ENCODE measurements around the gene ZBTB7B.

The ZBTB7B gene

DNA sequence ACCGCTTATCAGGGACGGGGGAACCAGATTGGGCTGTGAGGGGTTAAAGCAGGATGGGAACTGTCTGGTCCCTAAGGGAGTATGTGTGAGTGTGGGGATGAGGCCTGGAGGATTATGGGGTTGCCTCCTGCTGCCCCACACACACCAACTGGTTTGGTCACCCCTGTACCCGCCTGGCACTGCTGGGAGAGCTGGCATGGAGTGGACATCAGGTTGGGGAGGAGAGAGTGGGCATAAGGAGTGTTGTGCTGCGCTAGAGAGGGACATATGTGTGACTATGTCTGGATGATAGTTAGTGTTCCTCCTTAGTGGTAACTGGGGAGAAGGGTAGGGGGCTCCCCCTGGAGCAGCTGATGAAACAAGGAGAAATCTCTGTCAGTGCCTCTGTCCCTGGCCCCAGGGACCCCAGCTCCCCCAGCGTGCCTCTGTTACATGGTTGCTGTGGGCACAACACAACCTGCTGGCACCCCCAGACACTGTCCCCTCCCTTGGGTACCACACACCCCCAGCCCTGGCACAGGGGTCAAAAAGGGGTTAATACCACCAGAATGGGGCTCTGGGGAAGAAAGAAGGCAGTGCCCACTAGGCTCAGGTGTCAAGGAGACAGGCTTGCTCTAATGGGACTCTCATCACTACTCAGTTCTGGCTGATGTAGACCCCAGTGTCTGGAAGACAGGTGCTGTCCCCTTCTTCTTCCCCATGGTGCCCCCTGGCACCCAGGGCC is 1.9 kb downstream of the ZBTB7B start:
- no peaks in the 10 kb centered on the region for H3K9me3 Mint-ChIP-seq
- H3K27ac Mint-ChIP-seq (ENCODE audit: low read depth), result peak overlapping the region; percentile 92
- peaks cover 8% of the 10 kb centered on the region for H3K36me3 Mint-ChIP-seq (ENCODE audit: insufficient read depth)
- ATAC-seq (replicated peaks; ENCODE audit: extremely low read depth, poor library complexity, severe bottlenecking) (no peak), DNase-seq (ENCODE audit: low spot score in 2 of 2) (no peak)
- peaks cover 62% of the 10 kb centered on the region for H3K4me1 Mint-ChIP-seq
- peak overlapping the region; percentile 94 for H3K4me3 Mint-ChIP-seq
- no peaks in the 10 kb centered on the region for H3K27me3 Mint-ChIP-seq

DNA sequence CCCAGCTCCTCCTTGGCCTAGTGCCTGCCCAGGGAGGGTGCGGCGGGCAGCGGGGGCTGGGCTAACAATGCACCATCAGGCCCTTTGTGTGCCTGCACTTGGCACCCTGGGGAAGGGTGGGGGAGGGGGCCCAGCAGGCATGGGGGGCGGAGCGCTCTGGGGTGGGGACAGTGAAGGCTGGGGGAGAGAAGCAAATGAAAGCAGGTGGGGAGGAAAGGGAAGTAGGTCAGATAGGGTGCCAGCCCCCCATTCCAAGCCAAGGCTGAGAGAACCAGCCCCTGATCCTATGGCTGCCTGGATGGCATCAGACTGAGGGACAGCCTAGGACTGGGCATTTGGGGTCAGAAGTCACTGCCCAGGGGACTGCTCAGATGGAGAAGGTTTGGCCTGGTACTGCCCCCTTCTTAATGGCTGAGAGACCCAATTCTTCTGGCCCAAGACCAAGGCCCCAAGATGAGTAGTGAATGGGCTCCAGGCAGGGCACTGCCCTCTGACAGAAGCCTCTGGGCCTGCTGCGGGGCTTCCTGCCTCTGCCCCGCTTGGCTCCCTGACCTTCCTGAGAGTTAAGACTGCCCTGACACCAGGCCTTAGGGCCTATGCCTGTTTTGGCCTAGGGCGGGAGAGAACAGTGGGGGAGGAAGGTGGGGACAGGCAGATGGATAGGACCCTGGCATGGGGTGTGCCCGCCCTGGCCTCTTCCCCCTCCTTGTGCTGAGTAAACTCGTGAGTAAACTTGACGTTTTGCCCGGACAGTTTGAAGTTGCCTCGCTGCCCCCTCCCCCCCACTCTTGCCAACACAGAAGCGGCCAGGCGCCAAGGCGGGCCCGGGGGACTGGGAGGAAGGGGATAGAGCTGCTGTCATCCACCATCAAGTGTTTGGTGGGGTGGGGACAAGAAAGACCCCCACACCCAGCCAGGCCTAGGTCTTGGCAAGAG is 2.7 kb downstream of the ZBTB7B start:
- H3K9me3 Mint-ChIP-seq, result no peaks in the 10 kb centered on the region
- no peak for ATAC-seq (replicated peaks; ENCODE audit: extremely low read depth, poor library complexity, severe bottlenecking)
- H3K27me3 Mint-ChIP-seq, result no peaks in the 10 kb centered on the region
- H3K27ac Mint-ChIP-seq (ENCODE audit: low read depth), result peak overlapping the region; percentile 92
- H3K4me1 Mint-ChIP-seq, result peaks cover 62% of the 10 kb centered on the region
- H3K4me3 Mint-ChIP-seq, result peak overlapping the region; percentile 94
- H3K36me3 Mint-ChIP-seq (ENCODE audit: insufficient read depth), result peaks cover 8% of the 10 kb centered on the region
- no peak for DNase-seq (ENCODE audit: low spot score in 2 of 2)

DNA sequence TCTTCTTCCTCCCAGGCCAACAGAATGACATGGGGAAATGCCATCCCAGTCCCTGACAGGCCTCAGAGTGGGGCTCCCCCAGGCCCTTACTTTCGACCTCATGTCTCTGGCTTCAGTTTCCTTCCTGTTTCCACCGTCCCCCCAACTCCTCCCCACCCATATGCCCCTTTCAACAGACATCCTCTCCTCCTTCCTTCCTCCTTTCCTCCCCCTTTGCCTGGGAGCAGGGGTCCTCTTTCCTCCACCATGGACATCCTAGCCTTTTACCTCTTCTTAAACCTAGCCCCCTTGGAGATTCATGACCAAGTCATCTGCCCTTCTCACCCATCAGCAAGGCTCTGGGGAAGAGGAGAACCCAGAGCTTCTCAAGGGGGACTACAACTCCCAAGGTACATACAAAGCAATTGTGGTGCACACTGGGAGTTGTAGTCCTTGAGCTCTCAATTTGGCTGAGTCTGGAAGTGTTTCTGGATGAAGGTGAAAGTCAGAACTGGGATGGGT is 4.0 kb downstream of the ZBTB7B start:
- DNase-seq (ENCODE audit: low spot score in 2 of 2) (no peak), ATAC-seq (replicated peaks; ENCODE audit: extremely low read depth, poor library complexity, severe bottlenecking) (no peak)
- H3K9me3 Mint-ChIP-seq, result no peaks in the 10 kb centered on the region
- peaks cover 2% of the 10 kb centered on the region for H3K36me3 Mint-ChIP-seq (ENCODE audit: insufficient read depth)
- H3K4me3 Mint-ChIP-seq, result peak overlapping the region; percentile 17
- no peaks in the 10 kb centered on the region for H3K27me3 Mint-ChIP-seq
- H3K4me1 Mint-ChIP-seq, result peaks cover 63% of the 10 kb centered on the region
- peak overlapping the region; percentile 87 for H3K27ac Mint-ChIP-seq (ENCODE audit: low read depth)

DNA sequence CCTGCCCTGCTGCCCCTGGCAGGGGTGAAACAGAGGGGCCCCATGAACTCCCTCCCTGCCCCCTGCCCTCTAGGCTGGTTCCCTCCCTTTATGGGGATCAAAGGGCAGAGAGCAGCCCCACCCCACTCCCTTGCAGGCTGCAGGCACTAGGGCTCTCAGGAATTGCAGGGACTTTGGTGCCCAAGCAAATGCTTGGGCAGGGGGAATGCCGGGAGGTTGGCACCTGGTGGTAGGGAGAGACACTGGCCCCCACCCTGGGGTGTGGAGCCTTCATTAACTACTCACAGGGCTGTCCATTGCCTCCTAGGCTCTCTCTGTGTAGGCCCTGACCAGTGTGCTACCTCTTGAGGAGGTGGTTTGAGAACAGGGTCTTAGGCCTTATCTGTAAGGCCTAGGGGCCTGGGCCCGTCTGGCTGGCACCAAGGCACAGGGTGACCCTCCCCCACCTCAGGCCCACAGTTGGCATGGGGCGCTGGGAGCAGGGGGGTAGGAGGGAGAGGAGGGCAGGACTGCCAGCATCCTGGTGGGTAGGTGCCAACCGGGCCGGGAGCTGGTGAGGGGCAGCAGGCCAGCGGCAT is 4.7 kb downstream of the ZBTB7B start:
- ATAC-seq (replicated peaks; ENCODE audit: extremely low read depth, poor library complexity, severe bottlenecking), result no peak
- no peak overlapping the region for H3K4me3 Mint-ChIP-seq
- peaks cover 68% of the 10 kb centered on the region for H3K4me1 Mint-ChIP-seq
- H3K9me3 Mint-ChIP-seq, result no peaks in the 10 kb centered on the region
- no peaks in the 10 kb centered on the region for H3K27me3 Mint-ChIP-seq
- DNase-seq (ENCODE audit: low spot score in 2 of 2), result no peak
- H3K36me3 Mint-ChIP-seq (ENCODE audit: insufficient read depth), result peaks cover 2% of the 10 kb centered on the region
- no peak overlapping the region for H3K27ac Mint-ChIP-seq (ENCODE audit: low read depth)

DNA sequence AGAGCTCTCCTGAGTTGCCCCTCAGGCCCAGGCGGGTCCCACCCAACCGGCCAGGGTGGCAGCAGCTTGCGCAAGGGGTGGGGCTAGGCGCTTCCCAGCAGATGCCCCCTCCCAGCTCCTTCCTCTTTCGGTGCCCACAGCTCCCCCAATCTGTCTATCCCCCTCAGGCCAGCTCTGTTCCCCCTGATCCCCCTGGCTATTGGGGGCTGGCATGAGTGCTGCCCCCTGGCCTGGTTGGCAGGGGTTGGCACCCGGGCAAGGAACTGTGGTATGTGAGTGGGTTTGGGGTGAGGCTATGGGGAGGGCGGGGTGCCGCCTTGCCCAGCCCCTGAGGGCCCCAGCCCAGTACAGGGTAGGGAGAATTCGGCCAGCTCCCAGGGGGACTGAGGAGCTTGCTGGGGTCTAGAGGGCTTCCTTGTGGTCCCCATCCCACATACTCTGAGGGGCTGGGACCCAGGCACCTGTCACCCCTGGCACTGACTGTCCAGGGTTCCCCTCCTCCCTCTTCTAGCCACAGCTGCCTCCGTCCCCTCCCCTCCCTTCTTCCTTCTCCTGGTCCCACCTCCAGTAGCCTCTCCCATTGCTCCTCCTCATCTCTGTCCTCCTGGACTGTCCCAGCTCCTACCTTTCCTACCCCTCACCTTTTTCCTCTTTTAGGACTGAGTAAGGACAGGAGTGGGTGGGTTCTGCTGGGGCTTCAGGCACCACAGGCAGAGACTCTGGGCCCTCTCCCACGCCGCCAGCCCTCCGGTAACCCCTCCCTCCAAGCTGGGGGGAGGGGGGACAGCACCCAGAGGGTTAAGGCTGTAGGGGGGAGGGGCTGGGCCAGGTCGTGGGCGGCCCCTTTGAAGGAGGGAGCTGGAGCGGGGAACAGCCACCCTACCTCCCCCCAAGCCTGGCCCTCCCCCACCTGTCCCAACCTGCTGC is 5.7 kb downstream of the ZBTB7B start:
- H3K36me3 Mint-ChIP-seq (ENCODE audit: insufficient read depth), result peaks cover 2% of the 10 kb centered on the region
- peak overlapping the region; percentile 54 for H3K4me3 Mint-ChIP-seq
- ATAC-seq (replicated peaks; ENCODE audit: extremely low read depth, poor library complexity, severe bottlenecking) (no peak), DNase-seq (ENCODE audit: low spot score in 2 of 2) (no peak)
- H3K27me3 Mint-ChIP-seq, result no peaks in the 10 kb centered on the region
- H3K4me1 Mint-ChIP-seq, result peaks cover 74% of the 10 kb centered on the region
- H3K9me3 Mint-ChIP-seq, result no peaks in the 10 kb centered on the region
- peak overlapping the region; percentile 60 for H3K27ac Mint-ChIP-seq (ENCODE audit: low read depth)

DNA sequence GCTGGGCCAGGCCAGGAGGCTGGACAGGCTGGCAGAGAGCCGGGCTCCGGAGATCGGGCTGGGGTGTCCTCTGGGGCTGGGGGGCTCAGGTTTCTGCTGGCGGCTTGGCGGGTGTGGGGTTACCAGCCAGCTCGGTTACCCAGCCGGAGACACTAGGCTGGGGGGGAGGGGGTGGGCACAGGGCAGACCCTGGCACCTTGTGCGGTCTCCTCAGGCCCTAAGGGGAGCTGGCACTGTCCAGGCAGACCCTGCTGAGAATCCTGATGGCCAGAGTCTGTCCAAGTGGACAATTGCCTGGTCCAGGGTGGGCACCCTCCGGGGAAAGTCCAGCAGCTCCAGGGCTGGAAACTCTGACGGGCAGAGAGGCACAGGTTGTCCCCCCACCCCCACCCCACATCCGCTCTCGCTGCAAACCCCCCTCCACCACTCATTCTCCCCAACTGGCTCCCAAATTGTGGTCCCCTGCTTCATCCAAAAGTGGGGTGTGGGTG is 6.7 kb downstream of the ZBTB7B start:
- Mint-ChIP-seq H3K36me3 (ENCODE audit: insufficient read depth) (peaks cover 2% of the 10 kb centered on the region), H3K9me3 (no peaks in the 10 kb centered on the region), H3K27ac (ENCODE audit: low read depth) (peak overlapping the region; percentile 60), H3K4me3 (peak overlapping the region; percentile 54), H3K27me3 (no peaks in the 10 kb centered on the region), H3K4me1 (peaks cover 74% of the 10 kb centered on the region)
- DNase-seq (ENCODE audit: low spot score in 2 of 2) (no peak), ATAC-seq (replicated peaks; ENCODE audit: extremely low read depth, poor library complexity, severe bottlenecking) (no peak)

DNA sequence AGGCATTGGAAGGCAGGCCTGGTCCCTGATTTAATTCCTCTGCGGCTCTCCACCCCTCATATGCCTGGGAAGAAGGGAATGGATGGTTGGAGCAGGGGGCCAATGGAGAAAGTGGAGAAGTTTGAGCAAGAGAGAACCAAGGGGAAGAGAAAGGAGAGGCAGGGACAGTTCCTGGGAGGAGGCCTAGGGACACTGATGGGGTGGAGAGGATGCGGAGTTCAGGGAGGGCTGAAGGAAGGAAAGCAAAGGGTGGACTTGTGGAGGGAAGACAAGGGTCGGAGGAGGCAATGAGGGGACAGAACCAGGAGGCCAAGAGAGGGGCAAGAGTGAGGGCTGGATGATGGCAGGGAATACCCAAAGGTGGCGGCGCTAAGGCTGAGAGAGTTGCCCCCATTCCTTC is 7.1 kb downstream of the ZBTB7B start:
- DNase-seq (ENCODE audit: low spot score in 2 of 2) (no peak), ATAC-seq (replicated peaks; ENCODE audit: extremely low read depth, poor library complexity, severe bottlenecking) (no peak)
- Mint-ChIP-seq H3K27ac (ENCODE audit: low read depth) (peak overlapping the region; percentile 60), H3K9me3 (no peaks in the 10 kb centered on the region), H3K4me1 (peaks cover 70% of the 10 kb centered on the region), H3K36me3 (ENCODE audit: insufficient read depth) (peaks cover 2% of the 10 kb centered on the region), H3K4me3 (peak overlapping the region; percentile 54), H3K27me3 (no peaks in the 10 kb centered on the region)

DNA sequence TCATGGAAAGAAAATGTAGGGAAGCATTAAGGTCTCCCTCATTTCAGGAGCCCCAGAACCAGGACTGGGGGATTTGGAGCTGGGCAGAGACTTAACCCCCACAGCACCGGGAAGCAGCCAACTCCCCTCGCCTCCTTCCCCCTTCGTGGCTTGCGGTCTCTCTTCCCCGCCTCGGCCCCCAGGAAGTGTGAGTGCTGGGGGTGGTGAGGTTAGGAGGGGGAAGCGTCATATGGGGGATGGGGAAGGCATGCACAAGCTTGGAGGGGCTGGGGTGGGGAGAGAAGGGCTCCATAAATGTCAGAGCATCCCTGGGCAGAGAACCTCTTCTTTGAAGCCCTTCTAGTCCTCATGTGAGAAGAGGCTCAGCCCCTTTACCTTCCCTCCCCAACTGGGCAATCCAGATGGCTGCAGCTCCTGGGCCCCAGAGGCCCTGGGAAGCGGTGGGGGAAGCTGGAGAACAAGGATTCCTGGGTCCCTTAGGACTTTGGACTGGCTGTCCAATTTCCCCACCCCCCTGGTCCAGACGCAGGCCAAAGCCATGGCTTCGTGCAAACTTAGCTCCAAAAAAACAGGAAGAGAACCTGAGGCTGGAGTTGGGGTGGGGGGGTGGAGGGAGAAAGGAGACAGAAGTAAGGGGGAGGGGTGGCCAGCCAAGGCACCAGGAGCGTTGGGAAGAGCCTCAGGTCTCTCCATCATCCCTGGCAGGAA is 7.8 kb downstream of the ZBTB7B start:
- DNase-seq (ENCODE audit: low spot score in 2 of 2), result no peak
- Mint-ChIP-seq H3K4me3 (peak overlapping the region; percentile 54), H3K36me3 (ENCODE audit: insufficient read depth) (peaks cover 3% of the 10 kb centered on the region), H3K9me3 (no peaks in the 10 kb centered on the region), H3K27ac (ENCODE audit: low read depth) (peak overlapping the region; percentile 60), H3K4me1 (peaks cover 69% of the 10 kb centered on the region), H3K27me3 (no peaks in the 10 kb centered on the region)
- no peak for ATAC-seq (replicated peaks; ENCODE audit: extremely low read depth, poor library complexity, severe bottlenecking)

DNA sequence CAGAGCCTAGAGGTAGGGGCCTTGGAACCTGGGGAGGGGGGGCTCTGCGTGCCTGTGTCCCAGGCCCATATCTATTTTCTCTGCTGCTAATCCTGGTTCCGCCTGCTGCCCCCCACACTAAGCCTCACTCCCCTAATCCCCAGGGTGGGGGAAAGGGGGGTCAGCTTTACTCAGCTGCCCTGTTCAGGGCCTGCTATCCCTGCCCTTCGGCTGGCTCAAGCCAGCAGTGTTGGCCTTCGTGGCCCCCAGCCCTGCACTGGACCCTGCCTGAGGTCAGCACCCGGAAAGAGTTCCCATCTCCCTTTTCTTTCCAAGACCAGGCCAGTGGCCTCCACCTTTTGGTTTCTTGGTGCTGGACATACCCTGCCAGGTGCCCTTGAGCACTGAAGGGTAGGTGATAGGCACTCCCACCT is 8.4 kb downstream of the ZBTB7B start:
- peaks cover 7% of the 10 kb centered on the region for H3K36me3 Mint-ChIP-seq (ENCODE audit: insufficient read depth)
- no peaks in the 10 kb centered on the region for H3K9me3 Mint-ChIP-seq
- no peak for ATAC-seq (replicated peaks; ENCODE audit: extremely low read depth, poor library complexity, severe bottlenecking)
- H3K27me3 Mint-ChIP-seq, result no peaks in the 10 kb centered on the region
- peak overlapping the region; percentile 11 for H3K4me3 Mint-ChIP-seq
- peaks cover 69% of the 10 kb centered on the region for H3K4me1 Mint-ChIP-seq
- H3K27ac Mint-ChIP-seq (ENCODE audit: low read depth), result peak overlapping the region; percentile 22
- no peak for DNase-seq (ENCODE audit: low spot score in 2 of 2)

DNA sequence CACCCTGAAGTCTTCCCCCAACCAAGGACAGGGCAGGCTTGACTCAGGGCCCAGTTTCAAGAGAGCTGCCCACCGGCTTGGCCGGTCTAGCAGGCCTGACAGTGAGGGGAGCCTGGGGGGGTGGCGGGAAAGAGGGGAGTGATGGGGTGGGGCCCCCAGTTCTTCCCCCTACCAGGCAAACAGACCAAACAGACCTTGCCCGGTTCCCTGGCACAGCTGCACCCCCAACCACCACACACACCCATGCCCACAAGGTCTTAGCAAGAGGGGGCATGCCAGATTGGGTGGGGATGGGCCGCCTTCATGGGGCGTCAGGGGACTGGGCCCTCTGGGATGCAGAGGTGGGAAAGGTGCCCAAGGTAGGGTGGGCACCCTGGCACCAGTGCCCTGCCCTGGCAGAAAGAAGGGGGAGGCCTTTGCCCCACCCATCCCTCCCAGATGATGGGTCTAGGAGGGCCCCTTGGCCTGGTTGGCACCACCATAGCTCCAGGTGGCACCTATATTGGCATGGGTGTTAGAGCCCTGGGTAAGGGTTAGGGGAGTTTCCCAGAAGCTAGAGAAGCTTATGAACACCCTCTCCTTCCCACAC is 8.9 kb downstream of the ZBTB7B start:
- no peak for ATAC-seq (replicated peaks; ENCODE audit: extremely low read depth, poor library complexity, severe bottlenecking)
- Mint-ChIP-seq H3K4me3 (peak overlapping the region; percentile 11), H3K27me3 (no peaks in the 10 kb centered on the region), H3K4me1 (peaks cover 68% of the 10 kb centered on the region), H3K27ac (ENCODE audit: low read depth) (peak overlapping the region; percentile 22), H3K36me3 (ENCODE audit: insufficient read depth) (peaks cover 10% of the 10 kb centered on the region), H3K9me3 (no peaks in the 10 kb centered on the region)
- no peak for DNase-seq (ENCODE audit: low spot score in 2 of 2)

DNA sequence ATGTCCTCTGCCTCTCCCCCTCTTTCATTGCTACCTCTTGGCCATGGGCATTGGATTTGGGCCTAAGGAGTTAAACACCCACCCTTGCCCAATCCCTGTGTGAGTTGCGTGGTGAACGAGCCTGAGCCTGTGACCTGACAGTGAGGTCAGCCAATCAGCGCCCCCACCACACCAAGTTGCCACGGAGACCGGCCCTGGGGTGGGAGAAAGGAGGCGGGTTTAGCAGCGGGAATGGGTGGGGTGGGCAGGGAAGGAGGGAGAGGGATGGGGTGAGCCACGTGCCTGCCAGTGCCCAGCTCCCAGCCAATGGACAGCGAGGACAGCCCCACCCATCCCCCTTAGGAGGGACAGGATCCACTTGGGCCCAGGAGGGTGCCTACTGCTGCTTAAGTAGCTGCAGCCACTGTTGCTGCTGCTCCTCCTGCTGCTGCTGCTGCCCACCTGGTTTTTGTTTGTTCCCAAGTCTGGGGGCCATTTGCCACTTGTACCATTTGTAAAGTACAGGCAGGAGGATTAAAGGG is 9.5 kb downstream of the ZBTB7B start:
- H3K4me3 Mint-ChIP-seq, result peak overlapping the region; percentile 62

More for the DNA sequence above, 9.5 kb downstream of the ZBTB7B start:
- no peaks in the 10 kb centered on the region for H3K9me3 Mint-ChIP-seq
- DNase-seq (ENCODE audit: low spot score in 2 of 2) (no peak), ATAC-seq (replicated peaks; ENCODE audit: extremely low read depth, poor library complexity, severe bottlenecking) (no peak)
- H3K27me3 Mint-ChIP-seq, result no peaks in the 10 kb centered on the region
- peak overlapping the region; percentile 46 for H3K27ac Mint-ChIP-seq (ENCODE audit: low read depth)
- peaks cover 67% of the 10 kb centered on the region for H3K4me1 Mint-ChIP-seq
- H3K36me3 Mint-ChIP-seq (ENCODE audit: insufficient read depth), result peaks cover 11% of the 10 kb centered on the region
